Esophagus muscularis mucosa (tissue), 4 donors: ENCODE data around the gene BCL3.

ENCODE experiments used
- CTCF ChIP-seq, 3 experiments: fragments of 200-600 bp in 2 of 3; fragments of 450-650 bp in 1 of 3; sonication (generic) in 2 of 3; IDR thresholded peaks; one replicate each; pipeline ENCODE4 v1.5.1; 2017 to 2019; ENCODE audit warnings: antibody characterized with exemption in 3 of 3, mild to moderate bottlenecking in 2 of 3, moderate library complexity in 1 of 3
- EP300 ChIP-seq: sonication (generic); formaldehyde crosslinking; IDR thresholded peaks from one replicate; pipeline ENCODE4 v1.6.1; 2017; ENCODE audit warnings: antibody characterized with exemption
- POLR2A ChIP-seq: fragments of 450-650 bp; IDR thresholded peaks from one replicate; pipeline ENCODE4 v1.6.1; 2017; ENCODE audit warnings: antibody characterized with exemption, moderate library complexity, mild to moderate bottlenecking, low read depth
- POLR2AphosphoS5 ChIP-seq, 2 donors: sonication (generic); formaldehyde crosslinking; IDR thresholded peaks; one replicate each; pipeline ENCODE4 v1.6.1; 2017; ENCODE audit warnings: antibody characterized with exemption in 2 of 2

GRCh38 chr19:44799627-44800346, 51.3 kb downstream of the BCL3 start:
- TF ChIP-seq CTCF (IDR thresholded peaks at IDR 0.05), result no peak
- no peak for TF ChIP-seq POLR2AphosphoS5 (IDR thresholded peaks at IDR 0.05)
- no peak for TF ChIP-seq EP300
- TF ChIP-seq POLR2A, result no peak
